ENCODE measurements around the gene SMIM1.
A peak's percentile ranks its signal among the peaks of the same experiment; 100 is the strongest.
"Not testable (repeated sequence)": the region's sequence is repeated elsewhere in the genome, so short reads cannot be mapped to it uniquely, and the experiment has no call there.

The SMIM1 gene

GRCh38 chr1:3736708-3737107, 35.8 kb upstream of the SMIM1 start:
- DNase-seq (ENCODE audit: low read depth, low spot score): no peak

- DNase-seq (ENCODE audit: low read depth, low spot score): no peak
These were observed 33.6 kb upstream of the SMIM1 start for GRCh38 chr1:3738943-3739342.

GRCh38 chr1:3740042-3740441, 32.5 kb upstream of the SMIM1 start:
- no peak for DNase-seq (ENCODE audit: low read depth, low spot score)

- DNase-seq (ENCODE audit: low read depth, low spot score): no peak
These were observed 31.8 kb upstream of the SMIM1 start for GRCh38 chr1:3740752-3741151.

- DNase-seq (ENCODE audit: low read depth, low spot score): no peak
These were observed 30.7 kb upstream of the SMIM1 start for GRCh38 chr1:3741566-3742438.

GRCh38 chr1:3742439-3743298, 29.9 kb upstream of the SMIM1 start:
- no peak for DNase-seq (ENCODE audit: low read depth, low spot score)

- DNase-seq (ENCODE audit: low read depth, low spot score): no peak
These were observed 29.1 kb upstream of the SMIM1 start for GRCh38 chr1:3743421-3743820.

GRCh38 chr1:3743826-3744225, 28.7 kb upstream of the SMIM1 start:
- no peak for DNase-seq (ENCODE audit: low read depth, low spot score)

- no peak for DNase-seq (ENCODE audit: low read depth, low spot score)
These were observed 27.9 kb upstream of the SMIM1 start for GRCh38 chr1:3744646-3745045.

- DNase-seq (ENCODE audit: low read depth, low spot score): no peak
These were observed 27.5 kb upstream of the SMIM1 start for GRCh38 chr1:3745071-3745470.

- no peak for DNase-seq (ENCODE audit: low read depth, low spot score)
These were observed 26.8 kb upstream of the SMIM1 start for GRCh38 chr1:3745590-3746381.

- peak; percentile 26 for DNase-seq (ENCODE audit: low read depth, low spot score)
These were observed 26.1 kb upstream of the SMIM1 start for GRCh38 chr1:3746389-3746829.

- DNase-seq (ENCODE audit: low read depth, low spot score): peak; percentile 89
These were observed 25.6 kb upstream of the SMIM1 start for GRCh38 chr1:3746830-3747521.

- DNase-seq (ENCODE audit: low read depth, low spot score): no peak
These were observed 25.1 kb upstream of the SMIM1 start for GRCh38 chr1:3747522-3747848.

GRCh38 chr1:3747903-3748302, 24.6 kb upstream of the SMIM1 start:
- DNase-seq (ENCODE audit: low read depth, low spot score): no peak

GRCh38 chr1:3748316-3748900, 24.1 kb upstream of the SMIM1 start:
- not testable (repeated sequence) for DNase-seq (ENCODE audit: low read depth, low spot score)

- DNase-seq (ENCODE audit: low read depth, low spot score): no peak
These were observed 23.0 kb upstream of the SMIM1 start for GRCh38 chr1:3749512-3749911.

GRCh38 chr1:3750741-3751140, 21.8 kb upstream of the SMIM1 start:
- DNase-seq (ENCODE audit: low read depth, low spot score): no peak

GRCh38 chr1:3752400-3752945, 20.1 kb upstream of the SMIM1 start, which contains the start of gene CCDC27:
Gene CCDC27, plus strand, starts transcription at chr1:3752450. Its CDS starts 32 bp downstream, at chr1:3752482.
- no peak for DNase-seq (ENCODE audit: low read depth, low spot score)

GRCh38 chr1:3753656-3754454, 18.7 kb upstream of the SMIM1 start:
- no peak for DNase-seq (ENCODE audit: low read depth, low spot score)
